ENCODE data around the gene TSR2.

DNA sequence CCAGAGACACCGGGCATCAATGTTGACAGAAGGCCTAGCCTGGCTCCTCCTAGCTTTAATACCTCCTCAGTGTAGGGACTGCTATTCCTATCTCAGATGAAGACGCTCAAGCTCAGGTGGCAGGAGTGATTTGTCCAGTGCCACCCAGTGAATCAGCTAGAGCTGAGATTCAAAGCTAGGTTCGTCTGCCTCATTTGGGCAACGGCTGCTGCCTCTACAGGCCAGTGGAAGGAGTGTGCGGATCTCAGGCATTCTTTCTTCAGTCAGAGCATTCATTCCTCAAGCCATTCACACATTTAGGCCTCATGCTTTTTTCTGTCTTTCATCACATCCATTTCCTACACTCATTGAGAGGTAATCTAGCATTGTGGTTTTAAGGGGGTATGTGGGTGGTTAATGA is 7.3 kb downstream of the TSR2 start:
- TF ChIP-seq, protein P1, sequence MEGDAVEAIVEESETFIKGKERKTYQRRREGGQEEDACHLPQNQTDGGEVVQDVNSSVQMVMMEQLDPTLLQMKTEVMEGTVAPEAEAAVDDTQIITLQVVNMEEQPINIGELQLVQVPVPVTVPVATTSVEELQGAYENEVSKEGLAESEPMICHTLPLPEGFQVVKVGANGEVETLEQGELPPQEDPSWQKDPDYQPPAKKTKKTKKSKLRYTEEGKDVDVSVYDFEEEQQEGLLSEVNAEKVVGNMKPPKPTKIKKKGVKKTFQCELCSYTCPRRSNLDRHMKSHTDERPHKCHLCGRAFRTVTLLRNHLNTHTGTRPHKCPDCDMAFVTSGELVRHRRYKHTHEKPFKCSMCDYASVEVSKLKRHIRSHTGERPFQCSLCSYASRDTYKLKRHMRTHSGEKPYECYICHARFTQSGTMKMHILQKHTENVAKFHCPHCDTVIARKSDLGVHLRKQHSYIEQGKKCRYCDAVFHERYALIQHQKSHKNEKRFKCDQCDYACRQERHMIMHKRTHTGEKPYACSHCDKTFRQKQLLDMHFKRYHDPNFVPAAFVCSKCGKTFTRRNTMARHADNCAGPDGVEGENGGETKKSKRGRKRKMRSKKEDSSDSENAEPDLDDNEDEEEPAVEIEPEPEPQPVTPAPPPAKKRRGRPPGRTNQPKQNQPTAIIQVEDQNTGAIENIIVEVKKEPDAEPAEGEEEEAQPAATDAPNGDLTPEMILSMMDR (IDR thresholded peaks at IDR 0.05; ENCODE audit: extremely low read depth in 1 of 2, insufficient read depth in 1 of 2, low read depth in 1 of 2, low read length in 2 of 2) = peak in 1 of 2 donors; percentile 17
- TF ChIP-seq, protein P2, sequence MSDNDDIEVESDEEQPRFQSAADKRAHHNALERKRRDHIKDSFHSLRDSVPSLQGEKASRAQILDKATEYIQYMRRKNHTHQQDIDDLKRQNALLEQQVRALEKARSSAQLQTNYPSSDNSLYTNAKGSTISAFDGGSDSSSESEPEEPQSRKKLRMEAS (IDR thresholded peaks at IDR 0.05; ENCODE audit: insufficient read depth, insufficient read length) = no peak
- no peak for TF ChIP-seq POLR2A (IDR thresholded peaks at IDR 0.05; ENCODE audit: low read depth, low read length)

All from endothelial cell of umbilical vein (primary cell).